Measurements from ENCODE around the gene VEPH1.
"Not testable (repeated sequence)": the region's sequence is repeated elsewhere in the genome, so short reads cannot be mapped to it uniquely, and the experiment has no call there.

The VEPH1 gene

GRCh38 chr3:157335233-157336076, 167.8 kb downstream of the VEPH1 start:
- no peak for DNase-seq

GRCh38 chr3:157333551-157333991, 169.6 kb downstream of the VEPH1 start:
- no peak for DNase-seq

- DNase-seq = no peak
Observed at GRCh38 chr3:157330206-157330605, 173.0 kb downstream of the VEPH1 start.

- no peak for DNase-seq
Observed at GRCh38 chr3:157329551-157329950, 173.7 kb downstream of the VEPH1 start.

GRCh38 chr3:157327837-157328236, 175.4 kb downstream of the VEPH1 start:
- DNase-seq = no peak

GRCh38 chr3:157327018-157327417, 176.2 kb downstream of the VEPH1 start:
- no peak for DNase-seq

GRCh38 chr3:157324869-157325268, 178.3 kb downstream of the VEPH1 start:
- DNase-seq = not testable (repeated sequence)

GRCh38 chr3:157323360-157323759, 179.9 kb downstream of the VEPH1 start:
- no peak for DNase-seq

- DNase-seq = no peak
Observed at GRCh38 chr3:157319672-157320071, 183.5 kb downstream of the VEPH1 start.

- no peak for DNase-seq
Observed at GRCh38 chr3:157318639-157319288, 184.5 kb downstream of the VEPH1 start.

- no peak for DNase-seq
Observed at GRCh38 chr3:157317895-157318294, 185.3 kb downstream of the VEPH1 start.

GRCh38 chr3:157313186-157313585, 190.0 kb downstream of the VEPH1 start:
- DNase-seq = no peak

- no peak for DNase-seq
Observed at GRCh38 chr3:157312376-157312745, 190.9 kb downstream of the VEPH1 start.

GRCh38 chr3:157311633-157312375, 191.4 kb downstream of the VEPH1 start:
- peak; percentile 17 for DNase-seq

GRCh38 chr3:157310329-157311052, 192.7 kb downstream of the VEPH1 start:
- no peak for DNase-seq

GRCh38 chr3:157306502-157306901, 196.7 kb downstream of the VEPH1 start:
- DNase-seq = no peak

- DNase-seq = no peak
Observed at GRCh38 chr3:157305392-157305791, 197.8 kb downstream of the VEPH1 start.

GRCh38 chr3:157301755-157302154, 201.5 kb downstream of the VEPH1 start:
- DNase-seq = no peak

- no peak for DNase-seq
Observed at GRCh38 chr3:157300981-157301663, 202.1 kb downstream of the VEPH1 start.

- DNase-seq = no peak
Observed at GRCh38 chr3:157300094-157300493, 203.1 kb downstream of the VEPH1 start.

GRCh38 chr3:157297328-157297915, 205.8 kb downstream of the VEPH1 start:
- DNase-seq = no peak

- no peak for DNase-seq
Observed at GRCh38 chr3:157294953-157295352, 208.3 kb downstream of the VEPH1 start.

Data from NCI-H1048 (cell line).